DMS79 (cell line): Measurements from ENCODE around the gene HMGB3.
"Not testable (repeated sequence)": the region's sequence is repeated elsewhere in the genome, so short reads cannot be mapped to it uniquely, and the experiment has no call there.

Source experiments
- DNase-seq: peaks from one replicate; lab custom pipeline; 2025; lab: John Stamatoyannopoulos, UW

The HMGB3 gene

GRCh38 chrX:150982788-150983520, at the start of gene HMGB3:
HMGB3 (plus strand) TSS chrX:150983335; CDS start chrX:150985600, 2,265 bp downstream.
- peak; percentile 85 for DNase-seq

- DNase-seq: no peak
Measured at GRCh38 chrX:150933945-150934350, 49.2 kb upstream of the HMGB3 start.

DNA sequence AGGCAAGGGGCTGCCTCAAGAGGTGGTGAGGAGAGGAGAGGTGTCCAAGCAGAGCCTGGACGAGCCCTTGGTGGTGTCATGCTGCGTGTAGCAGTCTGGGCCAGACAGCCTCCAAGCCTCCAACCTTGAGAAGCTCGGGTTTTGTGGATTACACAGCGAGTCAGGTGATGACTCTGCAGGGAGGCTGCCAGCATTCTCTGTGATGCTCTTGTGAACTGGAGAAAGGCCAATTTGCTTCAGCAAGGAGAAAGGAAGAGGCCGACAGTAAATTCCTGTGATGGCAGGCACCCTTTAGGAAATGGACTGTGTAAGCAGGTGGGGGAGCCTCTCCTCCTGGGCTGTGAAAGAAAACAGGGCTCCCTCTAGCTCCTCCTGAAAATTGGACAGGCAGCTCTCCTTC, 48.7 kb upstream of the HMGB3 start:
- peak; percentile 58 for DNase-seq

- DNase-seq: no peak
Measured at GRCh38 chrX:150935467-150935866, 47.7 kb upstream of the HMGB3 start.

DNA sequence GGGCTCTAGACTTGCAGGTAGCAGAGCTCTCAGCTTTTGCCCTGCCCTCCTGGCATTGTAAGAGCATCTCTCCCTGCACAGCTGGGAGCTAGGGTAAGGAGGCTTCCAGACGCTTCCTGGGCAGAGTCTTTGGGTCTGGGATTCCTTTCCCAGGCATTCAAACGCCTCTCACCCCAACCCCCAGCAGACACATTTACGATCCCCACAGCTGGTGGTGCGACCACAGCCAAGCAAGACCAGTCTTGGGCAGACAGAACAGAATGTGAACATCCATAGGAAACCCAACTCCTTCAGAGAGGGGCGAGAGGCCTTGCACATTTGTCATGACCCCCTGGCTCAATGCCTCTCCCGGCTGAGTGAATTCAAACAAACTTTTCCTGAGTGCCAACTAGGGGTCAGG, 46.6 kb upstream of the HMGB3 start:
- DNase-seq: no peak

DNA sequence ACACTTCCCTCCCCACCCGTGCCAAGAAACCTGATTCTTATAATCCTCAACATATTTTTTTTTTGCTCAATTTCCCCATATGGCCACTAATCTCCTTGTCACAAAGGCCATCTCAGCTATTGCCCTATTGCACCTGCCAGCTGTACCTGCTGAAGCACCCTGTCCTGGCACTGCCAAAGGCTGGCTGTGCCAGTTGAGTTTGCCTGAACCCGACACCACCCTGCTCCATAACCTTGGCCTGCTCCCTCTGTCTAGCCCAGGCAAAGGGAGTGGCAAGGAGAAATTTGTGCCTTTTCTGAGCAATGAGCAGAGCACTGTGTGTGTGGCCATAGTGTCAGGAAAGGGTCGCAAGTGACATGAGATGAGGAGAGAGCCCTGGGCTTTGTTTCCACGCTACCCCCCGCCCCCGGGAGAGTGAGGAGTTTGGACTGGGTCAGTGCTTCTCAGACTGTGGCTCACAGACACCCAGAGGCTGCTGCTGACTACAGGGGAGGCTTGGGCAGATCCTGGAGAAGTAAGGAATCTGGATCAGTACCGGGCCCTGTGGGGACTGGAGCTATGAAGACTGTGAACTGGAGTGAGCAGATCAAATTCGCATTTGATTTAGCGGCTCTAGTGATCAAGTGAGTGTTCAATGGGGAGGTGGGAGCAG, 42.2 kb upstream of the HMGB3 start:
- DNase-seq: no peak

- DNase-seq: no peak
Measured at GRCh38 chrX:150941580-150941979, 41.6 kb upstream of the HMGB3 start.

- no peak for DNase-seq
Measured at GRCh38 chrX:150942942-150943594, 40.1 kb upstream of the HMGB3 start.

DNA sequence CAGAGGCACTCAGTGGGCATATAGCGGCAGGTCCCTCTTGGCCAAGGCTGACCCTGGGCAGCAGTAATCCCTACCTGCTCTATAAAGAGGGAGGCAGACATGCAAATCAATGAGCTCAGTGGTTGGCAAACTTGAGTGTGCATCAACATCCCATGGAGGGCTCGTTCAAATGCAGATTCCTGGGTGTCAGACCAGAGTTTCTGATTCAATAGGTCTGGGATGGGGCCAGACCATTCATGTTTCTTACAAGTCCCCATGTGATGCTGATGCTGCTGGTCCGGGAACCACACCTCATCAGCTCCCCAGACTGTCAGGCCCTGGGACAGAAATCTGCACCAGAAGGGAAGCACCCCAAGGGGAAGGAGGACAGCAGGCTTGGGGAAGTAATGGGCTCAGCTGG, 38.9 kb upstream of the HMGB3 start:
- DNase-seq: no peak

DNA sequence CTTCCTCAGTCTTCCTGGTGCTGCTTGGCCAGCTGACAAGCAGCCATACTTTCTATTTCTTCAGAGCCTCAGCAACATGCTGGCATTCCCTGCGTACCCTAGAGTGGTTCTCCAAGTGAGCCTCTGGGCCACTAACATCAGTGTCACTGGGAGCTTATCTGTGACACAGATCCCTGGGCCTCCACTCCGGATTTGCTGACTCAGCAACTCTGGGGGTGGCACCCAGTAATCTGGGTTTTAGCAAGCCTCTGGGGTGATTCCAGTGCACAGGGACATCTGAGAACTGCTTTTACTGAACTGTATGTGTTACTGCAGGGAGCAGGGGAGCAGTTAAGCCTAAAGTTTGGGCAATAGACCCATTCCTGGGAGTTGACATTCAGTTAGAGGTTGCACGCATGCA, 28.2 kb upstream of the HMGB3 start:
- no peak for DNase-seq

DNA sequence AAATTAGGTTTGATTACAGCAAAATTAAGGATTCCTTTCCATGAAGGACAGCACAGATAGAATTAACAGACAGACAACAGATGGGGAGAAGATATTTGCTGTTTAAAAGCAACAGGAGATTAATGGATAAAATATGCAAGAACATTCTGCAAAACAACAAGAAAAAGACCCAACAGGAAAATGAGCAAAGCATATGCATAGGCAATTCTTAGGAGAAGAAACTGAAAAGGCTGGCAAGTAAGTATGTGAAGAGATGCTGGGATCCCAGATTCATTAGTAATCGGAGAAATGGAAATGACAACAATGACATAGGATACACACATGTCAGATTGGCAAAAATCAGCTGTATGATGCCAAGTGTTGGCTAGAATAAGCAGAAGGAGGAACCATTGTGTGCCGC, 27.5 kb upstream of the HMGB3 start:
- DNase-seq: no peak

GRCh38 chrX:150958177-150958576, 25.0 kb upstream of the HMGB3 start:
- DNase-seq: no peak

DNA sequence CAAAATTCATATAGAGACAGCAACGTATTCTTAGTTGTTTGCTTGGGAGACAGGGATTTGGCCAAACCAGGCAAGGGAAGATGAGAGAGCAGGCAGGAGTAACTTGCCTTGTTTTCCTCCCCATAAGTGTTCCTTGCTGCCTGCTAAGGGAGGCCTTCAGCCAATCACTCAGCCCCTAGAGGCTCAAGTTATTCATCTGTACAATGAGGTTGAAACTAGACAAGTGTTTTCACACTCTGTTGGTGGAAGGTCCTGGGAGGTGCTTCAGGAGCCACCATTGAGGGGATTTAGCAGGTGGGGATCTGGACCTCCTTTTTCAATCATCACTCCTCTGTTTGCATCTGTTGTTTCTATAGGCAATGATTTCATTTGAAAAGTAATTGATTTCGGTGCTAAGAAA, 23.6 kb upstream of the HMGB3 start:
- no peak for DNase-seq

DNA sequence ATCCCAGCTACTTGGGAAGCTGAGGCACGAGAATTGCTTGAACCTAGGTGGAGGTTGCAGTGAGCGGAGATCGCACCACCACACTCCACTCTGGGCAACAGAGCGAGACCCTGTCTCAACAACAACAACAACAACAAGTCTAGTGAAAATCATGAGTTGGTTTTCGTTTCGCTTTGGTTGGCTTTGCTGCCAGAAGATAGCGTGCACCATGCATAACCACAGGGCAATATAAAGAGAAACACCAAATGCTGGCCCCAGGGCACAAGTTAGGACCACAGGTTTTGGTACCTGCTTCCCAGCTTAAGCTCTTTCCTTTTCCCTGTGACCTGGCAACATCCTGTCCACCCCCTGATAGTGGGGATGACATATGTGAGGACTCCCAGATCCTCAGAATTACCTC, 21.5 kb upstream of the HMGB3 start:
- no peak for DNase-seq

- DNase-seq: not testable (repeated sequence)
Measured at GRCh38 chrX:150964416-150964815, 18.7 kb upstream of the HMGB3 start.

DNA sequence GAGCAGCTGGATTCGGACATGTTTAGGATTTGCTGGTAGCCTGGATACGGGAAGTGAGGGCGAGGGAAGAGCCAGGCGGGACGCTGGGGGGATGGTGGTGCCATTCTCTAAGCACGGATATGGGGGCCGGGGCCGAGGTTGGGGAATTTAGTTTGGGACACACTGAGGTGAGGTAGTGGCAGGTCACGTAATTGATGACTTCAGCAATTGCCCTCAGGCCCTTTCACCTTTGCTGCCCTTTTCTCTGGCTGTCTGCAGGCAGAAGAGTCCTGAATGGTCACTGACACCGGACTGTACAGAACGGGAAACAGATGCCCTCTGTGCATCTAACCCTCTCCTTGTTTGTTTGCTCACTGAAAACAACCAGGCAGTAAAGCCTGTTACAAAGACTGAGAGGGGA, 16.9 kb upstream of the HMGB3 start:
- no peak for DNase-seq

DNA sequence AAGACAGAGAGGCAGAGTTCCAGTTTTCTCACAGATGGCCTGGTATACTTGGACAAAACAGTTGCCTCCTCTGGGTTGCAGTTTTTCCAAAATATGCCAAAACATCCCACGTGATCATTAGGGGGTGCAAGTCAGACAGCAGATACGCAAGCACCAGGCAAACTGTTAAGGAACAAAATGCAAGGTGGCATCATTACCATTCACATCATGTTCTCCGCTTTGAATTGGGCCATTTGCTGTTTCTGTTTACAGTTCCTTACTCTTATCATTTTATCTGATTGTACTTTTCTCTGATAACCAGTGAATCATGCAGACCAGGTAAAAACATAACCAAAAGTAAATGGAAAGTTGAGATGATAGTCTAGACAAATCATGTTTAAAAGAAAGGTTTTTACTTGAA, 16.4 kb upstream of the HMGB3 start:
- no peak for DNase-seq

GRCh38 chrX:150967786-150968185, 15.3 kb upstream of the HMGB3 start:
- DNase-seq: no peak

- DNase-seq: no peak
Measured at GRCh38 chrX:150968862-150969720, 14.0 kb upstream of the HMGB3 start.

GRCh38 chrX:150972450-150972849, 10.7 kb upstream of the HMGB3 start:
- DNase-seq: no peak

GRCh38 chrX:150975655-150976390, 7.3 kb upstream of the HMGB3 start:
- DNase-seq: no peak
